HepG2 (cell line): ENCODE data around the gene UCK2. TPM values are rescaled to one million over a fixed set of nuclear protein-coding genes. Genes with fewer than 3 reads are reported as not detected.
A peak's percentile ranks its signal among the peaks of the same experiment; 100 is the strongest.

Source experiments
- ATAD3A ChIP-seq: sonication (generic); formaldehyde crosslinking; IDR thresholded peaks from 2 replicates; pipeline ENCODE4 v1.4.0; 2020; ENCODE audit warnings: missing genetic modification reagents
- CCAR2 ChIP-seq: fragments of 200-400 bp; formaldehyde crosslinking; optimal IDR thresholded peaks from 2 replicates; pipeline ENCODE3; 2018; ENCODE audit warnings: low read depth, mild to moderate bottlenecking, low read length, moderate library complexity
- CENPT ChIP-seq: sonication (generic); formaldehyde crosslinking; IDR thresholded peaks from 2 replicates; pipeline ENCODE4 v1.8.0; 2022; ENCODE audit warnings: low read depth, mild to moderate bottlenecking, moderate library complexity, missing genetic modification reagents
- DBP ChIP-seq: sonication (generic); formaldehyde crosslinking; IDR thresholded peaks from 2 replicates; pipeline ENCODE4 v1.4.0; 2020; ENCODE audit warnings: missing genetic modification reagents; ENCODE audit errors: not compliant biosample characterization
- EED ChIP-seq: sonication (generic); formaldehyde crosslinking; IDR thresholded peaks from 2 replicates; pipeline ENCODE4 v1.5.0; 2020; ENCODE audit warnings: mild to moderate bottlenecking, missing genetic modification reagents
- IRF9 ChIP-seq: sonication (generic); formaldehyde crosslinking; IDR thresholded peaks from 2 replicates; pipeline ENCODE4 v1.8.0; 2022; ENCODE audit warnings: missing genetic modification reagents, mild to moderate bottlenecking, borderline replicate concordance
- PAF1 ChIP-seq: IDR thresholded peaks from 2 replicates; pipeline ENCODE4 v1.6.1; 2016; ENCODE audit warnings: missing genetic modification reagents, missing compliant biosample characterization
- PTBP1 ChIP-seq: fragments of 200-400 bp; formaldehyde crosslinking; IDR thresholded peaks from 2 replicates; pipeline ENCODE4 v1.6.1; 2018; ENCODE audit warnings: low read length, low read depth; ENCODE audit not compliant: poor library complexity, severe bottlenecking
- TBX3 ChIP-seq: fragments of 450-650 bp; IDR thresholded peaks from 2 replicates; pipeline ENCODE4 v1.6.1; 2017; ENCODE audit warnings: antibody characterized with exemption, mild to moderate bottlenecking, inconsistent platforms, borderline replicate concordance
- TFAP4 ChIP-seq: sonication (generic); IDR thresholded peaks from 2 replicates; pipeline ENCODE4 v1.6.1; 2016; ENCODE audit warnings: low read depth, borderline replicate concordance
- TP53 ChIP-seq: sonication (generic); formaldehyde crosslinking; conservative IDR thresholded peaks from 2 replicates; pipeline ENCODE4 v1.4.0; 2020; ENCODE audit warnings: missing genetic modification reagents
- USF2 ChIP-seq, 2 experiments: sonication (generic) in 1 of 2; formaldehyde crosslinking in 1 of 2; IDR thresholded peaks; 2 replicates each; pipeline versions ENCODE4 v1.5.1 to v1.6.1; 2011 to 2020; ENCODE audit warnings: borderline replicate concordance in 1 of 2, low read depth in 1 of 2, low read length in 1 of 2, mild to moderate bottlenecking in 1 of 2, missing genetic modification reagents in 1 of 2, moderate library complexity in 1 of 2
- ZMYM4 ChIP-seq: sonication (generic); formaldehyde crosslinking; IDR thresholded peaks from 2 replicates; pipeline ENCODE4 v1.8.1; 2023; ENCODE audit warnings: mild to moderate bottlenecking, missing genetic modification reagents
- ZNF121 ChIP-seq: sonication (generic); formaldehyde crosslinking; IDR thresholded peaks from 2 replicates; pipeline ENCODE4 v1.5.0; 2020; ENCODE audit warnings: mild to moderate bottlenecking, missing genetic modification reagents
- ZNF263 ChIP-seq: sonication (generic); formaldehyde crosslinking; IDR thresholded peaks from 2 replicates; pipeline ENCODE4 v1.4.0; 2020; ENCODE audit warnings: missing genetic modification reagents
- ZNF30 ChIP-seq: sonication (generic); formaldehyde crosslinking; IDR thresholded peaks from 2 replicates; pipeline ENCODE4 v1.5.0; 2020; ENCODE audit warnings: mild to moderate bottlenecking, missing genetic modification reagents
- ZNF430 ChIP-seq: sonication (generic); formaldehyde crosslinking; IDR thresholded peaks from 2 replicates; pipeline ENCODE4 v1.9.0; 2021; ENCODE audit warnings: mild to moderate bottlenecking, missing genetic modification reagents
- ZNF564 ChIP-seq: sonication (generic); formaldehyde crosslinking; IDR thresholded peaks from 2 replicates; pipeline ENCODE4 v1.8.1; 2023; ENCODE audit warnings: mild to moderate bottlenecking, missing genetic modification reagents
- ZSCAN29 ChIP-seq: sonication (generic); formaldehyde crosslinking; conservative IDR thresholded peaks from 2 replicates; pipeline ENCODE4 v1.4.0; 2020; ENCODE audit warnings: mild to moderate bottlenecking, missing genetic modification reagents
- ZUFSP ChIP-seq: sonication (generic); formaldehyde crosslinking; IDR thresholded peaks from 2 replicates; pipeline ENCODE4 v1.9.0; 2021; ENCODE audit warnings: missing genetic modification reagents, mild to moderate bottlenecking, borderline replicate concordance
- polyA plus RNA-seq, 8 experiments: library from polyadenylated mRNA; depleted of rRNA in 3 of 8; stranded (reverse) in 7 of 8; unstranded in 1 of 8; fragments of >200 nt; fragmentation: Illumina TruSeq in 4 of 8; extraction: Trizol in 4 of 8; gene quantifications; 2 replicates each; pipeline versions ENCODE4 v1.2.1 to v1.2.3, GENCODE V29; 2011 to 2016; ENCODE audit warnings: low read depth in 4 of 8, missing spikeins in 1 of 8, mixed read lengths in 1 of 8; ENCODE audit not compliant: insufficient read depth in 1 of 8
- total RNA-seq, 5 experiments: library from RNA; depleted of rRNA; stranded (reverse); fragments of >200 nt; fragmentation: Illumina TruSeq; extraction: Trizol; gene quantifications; 2 replicates each; pipeline ENCODE4 v1.2.3, GENCODE V29; 2016; ENCODE audit warnings: low read depth in 1 of 5

The UCK2 gene
- total and polyA plus RNA-seq, 2 of the 13 experiments (the other 11 are each of a cell fraction or from before 2014, with no cell fraction given), result 64.3 to 78.0 TPM

- TF ChIP-seq USF2 (IDR thresholded peaks at IDR 0.05; ENCODE audit: low read depth, low read length) (no peak), USF2 (CRISPR knock-in tag; IDR thresholded peaks at IDR 0.05; ENCODE audit: borderline replicate concordance) (no peak), ZNF30 (CRISPR knock-in tag) (no peak), ZSCAN29 (CRISPR knock-in tag) (no peak), IRF9 (0 out of 2 replicates have a peak, but pooled peaks have one; percentile 44), DBP (CRISPR knock-in tag) (no peak), TBX3 (no peak), TP53 (CRISPR knock-in tag) (no peak), EED (no peak), ZNF564 (CRISPR knock-in tag) (no peak), PAF1 (CRISPR knock-in tag) (no peak), TFAP4 (no peak), ZMYM4 (CRISPR knock-in tag) (no peak), CENPT (CRISPR knock-in tag) (no peak), ZNF263 (CRISPR knock-in tag) (peak; percentile 77), ZNF121 (no peak; the same call in 1 of the 2 replicates), ZNF430 (no peak), CCAR2 (no peak), ZUFSP (CRISPR knock-in tag) (no peak), PTBP1 (no peak), ATAD3A (CRISPR knock-in tag) (no peak)
These were observed 772 bp downstream of the UCK2 start (continued) for GRCh38 chr1:165828103-165828668.
